SKM-1 (cell line): ENCODE data around the gene MEF2B.
A peak's percentile ranks its signal among the peaks of the same experiment; 100 is the strongest.
"Not testable (repeated sequence)": the region's sequence is repeated elsewhere in the genome, so short reads cannot be mapped to it uniquely, and the experiment has no call there.

Experiments used
- DNase-seq: peaks from one replicate; lab custom pipeline; 2025; ENCODE audit not compliant: unreplicated experiment; lab: John Stamatoyannopoulos, UW

MEF2B gene

GRCh38 chr19:19132912-19133311 lies 37.2 kb downstream of the MEF2B start:
- DNase-seq = no peak

- no peak for DNase-seq
Observed at GRCh38 chr19:19131989-19132388, 38.1 kb downstream of the MEF2B start.

GRCh38 chr19:19126102-19126501 lies 44.0 kb downstream of the MEF2B start:
- no peak for DNase-seq

- no peak for DNase-seq
Observed at GRCh38 chr19:19123386-19123785, 46.7 kb downstream of the MEF2B start.

GRCh38 chr19:19122902-19123301 lies 47.2 kb downstream of the MEF2B start:
- no peak for DNase-seq

- DNase-seq = no peak
Observed at GRCh38 chr19:19121371-19121770, 48.7 kb downstream of the MEF2B start.

GRCh38 chr19:19120308-19121231 lies 49.5 kb downstream of the MEF2B start:
- DNase-seq = no peak

- DNase-seq = no peak
Observed at GRCh38 chr19:19119325-19120237, 50.5 kb downstream of the MEF2B start.

- peak; percentile 6 for DNase-seq
Observed at GRCh38 chr19:19115954-19116353, 54.1 kb downstream of the MEF2B start.

GRCh38 chr19:19113040-19113626 lies 56.9 kb downstream of the MEF2B start:
- no peak for DNase-seq

- DNase-seq = no peak
Observed at GRCh38 chr19:19111967-19112580, 58.0 kb downstream of the MEF2B start.

- DNase-seq = no peak
Observed at GRCh38 chr19:19111136-19111835, 58.8 kb downstream of the MEF2B start.

- no peak for DNase-seq
Observed at GRCh38 chr19:19110410-19111135, 59.5 kb downstream of the MEF2B start.

GRCh38 chr19:19109601-19110000 lies 60.5 kb downstream of the MEF2B start:
- DNase-seq = no peak

- no peak for DNase-seq
Observed at GRCh38 chr19:19107654-19108053, 62.4 kb downstream of the MEF2B start.

- DNase-seq = not testable (repeated sequence)
Observed at GRCh38 chr19:19106938-19107337, 63.1 kb downstream of the MEF2B start.

GRCh38 chr19:19106056-19106551 lies 64.0 kb downstream of the MEF2B start:
- DNase-seq = no peak

- DNase-seq = no peak
Observed at GRCh38 chr19:19105365-19106055, 64.6 kb downstream of the MEF2B start.

GRCh38 chr19:19103167-19103566 lies 66.9 kb downstream of the MEF2B start:
- no peak for DNase-seq
